Panc1 (cell line): Measurements from ENCODE around the gene NDUFB6. TPM values are rescaled to one million over a fixed set of nuclear protein-coding genes. Genes with fewer than 3 reads are reported as not detected.

Experiments
- ATAC-seq: fragments of 200-7000 bp; cut with Tn5 transposase; 2 replicates; pipeline ENCODE4 v1.9.1; 2020; ENCODE audit warnings: mild to moderate bottlenecking, moderate library complexity
- BruUV-seq: library from RNA; stranded (reverse); fragments of 400-500 nt; replicated peaks from 2 replicates; lab custom pipeline; 2021; lab: Mats Ljungman, UMichigan
- CTCF ChIA-PET: fragments of 300-600 bp; sonication (Branson Sonifier 250); formaldehyde crosslinking; loops from one replicate; lab custom pipeline; 2022; ENCODE audit warnings: antibody characterized with exemption; lab: Charles Lee
- POLR2A ChIA-PET: fragments of 300-600 bp; sonication (Branson Sonifier 250); formaldehyde crosslinking; loops from one replicate; lab custom pipeline; 2022; ENCODE audit warnings: antibody characterized with exemption; lab: Charles Lee
- DNase-seq: peaks from one replicate; pipeline ENCODE4 v3.0.0-alpha.2; 2010; ENCODE audit warnings: low read depth, low spot score
- H3K27ac ChIP-seq: 2 replicates; pipeline ENCODE4 v1.5.1; 2011; ENCODE audit warnings: mild to moderate bottlenecking, low read length, inconsistent platforms
- H3K27me3 ChIP-seq: fragments of 200-500 bp; sonication (Bioruptor generic); 2 replicates; pipeline ENCODE4 v1.6.0; 2014; ENCODE audit warnings: low read length, inconsistent platforms; ENCODE audit not compliant: control insufficient read depth, insufficient read depth
- H3K36me3 ChIP-seq: fragments of 200-500 bp; sonication (Bioruptor generic); 2 replicates; pipeline ENCODE4 v1.5.1; 2014; ENCODE audit warnings: inconsistent platforms, mild to moderate bottlenecking, low read length, moderate library complexity; ENCODE audit not compliant: control insufficient read depth, insufficient read depth
- H3K4me1 ChIP-seq: 2 replicates; pipeline ENCODE4 v1.5.1; 2011; ENCODE audit warnings: inconsistent platforms, mild to moderate bottlenecking, low read length, moderate library complexity; ENCODE audit not compliant: control insufficient read depth, insufficient read depth
- H3K4me3 ChIP-seq, 2 experiments: 2 replicates each; pipeline ENCODE4 v1.5.1; 2011 to 2012; ENCODE audit warnings: low read depth in 2 of 2, low read length in 2 of 2, mild to moderate bottlenecking in 2 of 2, inconsistent platforms in 1 of 2, moderate library complexity in 1 of 2
- H3K9me3 ChIP-seq: fragments of 200-500 bp; sonication (Bioruptor generic); 2 replicates; pipeline ENCODE4 v1.5.1; 2014; ENCODE audit warnings: low read depth, mild to moderate bottlenecking, inconsistent platforms, low read length, moderate library complexity; ENCODE audit not compliant: control insufficient read depth, insufficient read depth
- CTCF ChIP-seq: fragments of 450-650 bp; IDR thresholded peaks from 2 replicates; pipeline ENCODE4 v1.5.1; 2017; ENCODE audit warnings: mild to moderate bottlenecking
- POLR2AphosphoS5 ChIP-seq: IDR thresholded peaks from 2 replicates; pipeline ENCODE4 v1.6.1; 2012; ENCODE audit warnings: mild to moderate bottlenecking, low read depth, low read length, moderate library complexity
- SIN3A ChIP-seq: IDR thresholded peaks from 2 replicates; pipeline ENCODE4 v1.6.1; 2012; ENCODE audit warnings: low read depth, mild to moderate bottlenecking, low read length, moderate library complexity, borderline replicate concordance; ENCODE audit not compliant: insufficient read depth
- TCF7L2 ChIP-seq: IDR thresholded peaks from 2 replicates; pipeline ENCODE4 v1.6.1; 2011; ENCODE audit warnings: mild to moderate bottlenecking, low read depth, low read length, inconsistent platforms
- in situ Hi-C: cut with HindIII; loops from 2 replicates; pipeline ENCODE4 v1.10.0; 2016; ENCODE audit warnings: low sequenced_read_pairs, low pct_unique_long_range_greater_than_20kb
- intact Hi-C: fragments of 100-400 bp; cut with micrococcal nuclease; formaldehyde crosslinking; loops from one replicate; pipeline ENCODE4 v1.10.0; 2022; ENCODE audit not compliant: unreplicated experiment
- total RNA-seq: library from RNA; stranded (reverse); gene quantifications from one replicate; pipeline ENCODE4 v1.2.1, GENCODE V29; 2021; ENCODE audit not compliant: unreplicated experiment
- TF ChIP-seq, protein P1 (sequence below), 2 experiments: IDR thresholded peaks; 2 replicates each; pipeline ENCODE4 v1.6.1; 2011 to 2012; ENCODE audit warnings: low read depth in 2 of 2, control low read depth in 1 of 2, low read length in 1 of 2, mild to moderate bottlenecking in 1 of 2, moderate library complexity in 1 of 2; ENCODE audit not compliant: insufficient read depth in 1 of 2

NDUFB6 gene
- total RNA-seq, 1 experiment from 2014 or later, result 85.3 TPM

GRCh38 chr9:32518276-32518675 lies 54.7 kb downstream of the NDUFB6 start:
- Histone ChIP-seq H3K36me3 (no peaks in the 10 kb centered on the region), H3K27me3 (no peaks in the 10 kb centered on the region), H3K4me3 (no peak overlapping the region), H3K4me1 (peaks cover 8% of the 10 kb centered on the region), H3K27ac (no peak overlapping the region), H3K9me3 (peaks cover 29% of the 10 kb centered on the region)
- BruUV-seq, result no TSS peak
- in situ Hi-C loops, result no loop called here
- TF ChIP-seq, protein P1, sequence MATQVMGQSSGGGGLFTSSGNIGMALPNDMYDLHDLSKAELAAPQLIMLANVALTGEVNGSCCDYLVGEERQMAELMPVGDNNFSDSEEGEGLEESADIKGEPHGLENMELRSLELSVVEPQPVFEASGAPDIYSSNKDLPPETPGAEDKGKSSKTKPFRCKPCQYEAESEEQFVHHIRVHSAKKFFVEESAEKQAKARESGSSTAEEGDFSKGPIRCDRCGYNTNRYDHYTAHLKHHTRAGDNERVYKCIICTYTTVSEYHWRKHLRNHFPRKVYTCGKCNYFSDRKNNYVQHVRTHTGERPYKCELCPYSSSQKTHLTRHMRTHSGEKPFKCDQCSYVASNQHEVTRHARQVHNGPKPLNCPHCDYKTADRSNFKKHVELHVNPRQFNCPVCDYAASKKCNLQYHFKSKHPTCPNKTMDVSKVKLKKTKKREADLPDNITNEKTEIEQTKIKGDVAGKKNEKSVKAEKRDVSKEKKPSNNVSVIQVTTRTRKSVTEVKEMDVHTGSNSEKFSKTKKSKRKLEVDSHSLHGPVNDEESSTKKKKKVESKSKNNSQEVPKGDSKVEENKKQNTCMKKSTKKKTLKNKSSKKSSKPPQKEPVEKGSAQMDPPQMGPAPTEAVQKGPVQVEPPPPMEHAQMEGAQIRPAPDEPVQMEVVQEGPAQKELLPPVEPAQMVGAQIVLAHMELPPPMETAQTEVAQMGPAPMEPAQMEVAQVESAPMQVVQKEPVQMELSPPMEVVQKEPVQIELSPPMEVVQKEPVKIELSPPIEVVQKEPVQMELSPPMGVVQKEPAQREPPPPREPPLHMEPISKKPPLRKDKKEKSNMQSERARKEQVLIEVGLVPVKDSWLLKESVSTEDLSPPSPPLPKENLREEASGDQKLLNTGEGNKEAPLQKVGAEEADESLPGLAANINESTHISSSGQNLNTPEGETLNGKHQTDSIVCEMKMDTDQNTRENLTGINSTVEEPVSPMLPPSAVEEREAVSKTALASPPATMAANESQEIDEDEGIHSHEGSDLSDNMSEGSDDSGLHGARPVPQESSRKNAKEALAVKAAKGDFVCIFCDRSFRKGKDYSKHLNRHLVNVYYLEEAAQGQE (IDR thresholded peaks at IDR 0.05; ENCODE audit: insufficient read depth in 1 of 2, low read depth in 2 of 2, low read length in 1 of 2), result no peak
- TF ChIP-seq POLR2AphosphoS5, result no peak
- TF ChIP-seq TCF7L2, result no peak
- no peak for TF ChIP-seq CTCF
- TF ChIP-seq SIN3A, result no peak
- POLR2A ChIA-PET, result no interaction called here
- DNase-seq (no peak), ATAC-seq (no peak)
- intact Hi-C loops, result loop anchor here (10.0 kb wide), 1 partner anchor 143 kb away; no protein-coding TSS in a partner anchor
- CTCF ChIA-PET, result no interaction called here

- no peak for ATAC-seq
These were observed 56.7 kb downstream of the NDUFB6 start for GRCh38 chr9:32516241-32516640.

DNA sequence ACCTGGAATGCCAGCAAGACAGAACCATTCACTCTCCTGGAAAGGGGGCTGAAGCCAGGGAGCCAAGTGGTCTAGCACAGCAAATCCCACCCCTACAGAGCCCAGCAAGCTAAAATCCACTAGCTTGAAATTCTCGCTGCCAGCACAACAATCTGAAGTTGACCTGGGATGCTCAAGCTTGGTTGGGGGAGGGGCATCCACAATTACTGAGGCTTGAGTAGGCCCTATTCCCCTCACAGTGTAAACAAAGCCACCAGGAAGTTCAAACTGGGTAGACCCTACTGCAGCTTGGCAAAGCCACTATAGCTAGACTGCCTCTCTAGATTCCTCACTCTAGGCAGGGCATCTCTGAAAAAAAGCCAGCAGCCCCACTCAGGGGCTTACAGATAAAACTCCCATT lies 64.2 kb downstream of the NDUFB6 start:
- BruUV-seq, result no TSS peak
- ChIA-PET CTCF (no interaction called here), POLR2A (no interaction called here)
- Histone ChIP-seq H3K36me3 (no peaks in the 10 kb centered on the region), H3K27me3 (no peaks in the 10 kb centered on the region), H3K9me3 (no peaks in the 10 kb centered on the region), H3K4me3 (no peak overlapping the region), H3K4me1 (no peaks in the 10 kb centered on the region), H3K27ac (no peak overlapping the region)
- TF ChIP-seq, protein P1 (IDR thresholded peaks at IDR 0.05; ENCODE audit: insufficient read depth in 1 of 2, low read depth in 2 of 2, low read length in 1 of 2), result no peak
- TF ChIP-seq CTCF (no peak), POLR2AphosphoS5 (no peak), TCF7L2 (no peak), SIN3A (no peak)
- in situ Hi-C loops (no loop called here), intact Hi-C loops (no loop called here)
- ATAC-seq, result no peak
- no peak for DNase-seq

More at GRCh38 chr9:32516241-32516640, 56.7 kb downstream of the NDUFB6 start:
- BruUV-seq, result no TSS peak
- H3K36me3 ChIP-seq, result no peaks in the 10 kb centered on the region
- POLR2A ChIA-PET, result no interaction called here
- no peaks in the 10 kb centered on the region for H3K27me3 ChIP-seq
- DNase-seq, result no peak
- no peak overlapping the region for H3K27ac ChIP-seq
- TF ChIP-seq SIN3A, result no peak
- CTCF ChIA-PET, result no interaction called here
- H3K4me1 ChIP-seq, result no peaks in the 10 kb centered on the region
- in situ Hi-C loops, result no loop called here
- intact Hi-C loops, result loop anchor here (10.0 kb wide), 1 partner anchor 141 kb away; no protein-coding TSS in a partner anchor
- H3K9me3 ChIP-seq, result peaks cover 29% of the 10 kb centered on the region
- H3K4me3 ChIP-seq, result no peak overlapping the region
